ENCODE results near the gene CCDC146.
"Not testable (repeated sequence)": the region's sequence is repeated elsewhere in the genome, so short reads cannot be mapped to it uniquely, and the experiment has no call there.

CCDC146 gene, protein sequence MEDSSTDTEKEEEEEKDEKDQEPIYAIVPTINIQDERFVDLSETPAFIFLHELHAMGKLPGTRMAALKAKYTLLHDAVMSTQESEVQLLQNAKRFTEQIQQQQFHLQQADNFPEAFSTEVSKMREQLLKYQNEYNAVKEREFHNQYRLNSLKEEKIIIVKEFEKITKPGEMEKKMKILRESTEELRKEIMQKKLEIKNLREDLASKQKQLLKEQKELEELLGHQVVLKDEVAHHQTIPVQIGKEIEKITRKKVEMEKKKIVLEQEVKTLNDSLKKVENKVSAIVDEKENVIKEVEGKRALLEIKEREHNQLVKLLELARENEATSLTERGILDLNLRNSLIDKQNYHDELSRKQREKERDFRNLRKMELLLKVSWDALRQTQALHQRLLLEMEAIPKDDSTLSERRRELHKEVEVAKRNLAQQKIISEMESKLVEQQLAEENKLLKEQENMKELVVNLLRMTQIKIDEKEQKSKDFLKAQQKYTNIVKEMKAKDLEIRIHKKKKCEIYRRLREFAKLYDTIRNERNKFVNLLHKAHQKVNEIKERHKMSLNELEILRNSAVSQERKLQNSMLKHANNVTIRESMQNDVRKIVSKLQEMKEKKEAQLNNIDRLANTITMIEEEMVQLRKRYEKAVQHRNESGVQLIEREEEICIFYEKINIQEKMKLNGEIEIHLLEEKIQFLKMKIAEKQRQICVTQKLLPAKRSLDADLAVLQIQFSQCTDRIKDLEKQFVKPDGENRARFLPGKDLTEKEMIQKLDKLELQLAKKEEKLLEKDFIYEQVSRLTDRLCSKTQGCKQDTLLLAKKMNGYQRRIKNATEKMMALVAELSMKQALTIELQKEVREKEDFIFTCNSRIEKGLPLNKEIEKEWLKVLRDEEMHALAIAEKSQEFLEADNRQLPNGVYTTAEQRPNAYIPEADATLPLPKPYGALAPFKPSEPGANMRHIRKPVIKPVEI

DNA sequence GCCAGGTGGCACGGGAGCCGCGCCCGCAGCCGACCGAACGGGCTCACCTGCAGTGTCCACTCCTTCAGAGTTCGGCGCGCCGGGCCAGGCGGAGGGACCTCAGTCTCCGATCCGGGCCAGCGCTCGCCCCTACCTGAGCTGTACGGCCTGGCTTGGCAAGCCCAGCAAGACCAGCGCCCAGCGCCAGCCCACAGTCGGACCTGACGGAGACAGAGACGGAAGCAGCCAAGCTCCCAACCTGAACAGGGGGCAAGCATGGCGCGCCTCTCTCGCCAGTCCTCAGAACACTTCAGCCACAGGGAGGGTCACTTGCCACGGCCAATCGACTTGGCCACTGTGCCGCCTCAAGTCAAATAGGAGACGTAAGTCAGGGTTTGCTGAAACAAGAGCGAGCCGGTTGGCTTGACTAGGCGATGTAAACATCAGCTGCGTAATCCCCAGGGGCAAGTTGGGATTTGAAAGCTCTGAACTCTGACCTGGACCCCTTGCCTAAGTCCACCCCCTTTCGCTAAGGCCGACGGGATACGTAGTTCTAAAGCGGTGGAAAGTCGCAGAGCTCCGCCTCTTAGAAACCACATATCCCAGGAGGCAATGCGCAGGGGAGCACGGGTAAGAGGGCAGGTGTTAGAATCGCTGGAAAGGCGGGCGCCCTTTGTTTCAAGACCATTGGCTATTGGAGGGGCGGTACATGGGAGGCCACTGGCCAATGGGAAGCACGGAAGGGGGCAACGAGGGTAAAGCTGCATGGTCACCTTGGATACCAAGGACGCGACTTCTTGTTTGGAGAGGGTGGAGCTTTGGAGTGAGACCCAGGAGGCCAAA is at the start of gene CCDC146:
CCDC146 (plus strand) TSS at position 756 of the 822 bp plus-strand sequence. CDS start 45,054 bp downstream, outside the sequence.
- peak; percentile 5 for DNase-seq

DNA sequence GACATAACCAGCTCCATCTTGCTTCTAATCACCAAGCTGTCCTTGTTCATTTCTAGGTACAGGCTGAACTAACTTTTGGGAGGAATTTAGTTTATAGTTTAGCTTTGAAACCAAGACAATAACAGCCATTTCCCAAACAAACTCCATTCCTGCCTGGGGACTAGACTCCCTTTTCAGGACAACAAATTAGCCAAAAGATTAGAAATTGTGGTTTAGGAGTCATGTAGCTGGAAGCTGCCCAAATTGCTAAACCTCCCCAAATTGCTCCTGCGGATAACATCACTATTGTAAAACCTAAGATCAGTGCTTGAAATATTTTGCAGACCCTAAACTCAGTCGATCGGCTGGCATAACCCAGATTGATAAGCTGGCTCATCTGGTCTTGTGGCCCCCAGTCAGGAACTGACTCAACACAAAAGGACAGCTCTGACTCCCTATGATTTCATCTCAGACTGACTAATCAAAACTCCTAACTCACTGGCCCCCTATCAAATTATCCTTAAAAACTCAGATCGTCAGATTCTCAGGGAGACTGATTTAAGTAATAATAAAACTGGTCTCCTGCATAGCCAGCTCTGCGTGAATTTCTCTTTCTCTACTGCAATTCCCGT is 47.5 kb upstream of the CCDC146 start:
- DNase-seq: not testable (repeated sequence)

DNA sequence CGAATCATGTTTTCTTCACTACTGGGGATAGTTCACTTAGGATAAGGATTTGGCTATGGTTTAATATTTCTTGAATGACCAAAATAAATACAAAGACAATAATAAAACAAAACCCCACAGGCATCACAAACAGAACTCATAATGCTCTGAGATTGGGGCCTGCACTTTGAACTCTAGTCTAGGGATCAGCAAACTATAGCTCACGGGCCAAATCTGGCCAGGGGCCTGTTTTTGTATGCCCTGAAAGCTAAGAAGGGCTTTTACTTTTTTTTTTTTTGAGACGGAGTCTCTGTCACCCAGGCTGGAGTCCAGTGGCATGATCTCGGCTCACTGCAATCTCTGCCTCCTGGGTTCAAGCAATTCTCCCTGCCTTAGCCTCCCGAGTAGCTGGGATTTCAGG is 45.4 kb upstream of the CCDC146 start:
- not testable (repeated sequence) for DNase-seq

DNA sequence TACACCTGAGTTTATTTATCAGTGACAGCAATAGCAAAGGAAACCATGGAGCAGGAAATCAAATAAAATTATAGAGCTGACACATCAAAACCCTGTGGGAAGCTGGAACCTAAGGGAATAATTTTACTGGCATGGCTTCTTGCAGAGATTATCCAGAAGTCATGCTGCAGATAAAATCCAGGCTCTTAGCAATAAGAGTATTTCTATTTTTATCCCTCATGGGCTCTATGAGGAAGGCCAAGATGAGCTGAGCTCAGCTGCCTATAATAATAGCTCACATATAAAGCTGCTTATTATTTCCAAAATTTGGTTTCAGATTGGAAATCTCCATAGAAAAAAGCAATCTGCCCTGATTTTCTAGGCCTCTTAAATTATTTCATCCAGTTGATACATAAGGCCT is 43.3 kb upstream of the CCDC146 start:
- DNase-seq: not testable (repeated sequence)

DNA sequence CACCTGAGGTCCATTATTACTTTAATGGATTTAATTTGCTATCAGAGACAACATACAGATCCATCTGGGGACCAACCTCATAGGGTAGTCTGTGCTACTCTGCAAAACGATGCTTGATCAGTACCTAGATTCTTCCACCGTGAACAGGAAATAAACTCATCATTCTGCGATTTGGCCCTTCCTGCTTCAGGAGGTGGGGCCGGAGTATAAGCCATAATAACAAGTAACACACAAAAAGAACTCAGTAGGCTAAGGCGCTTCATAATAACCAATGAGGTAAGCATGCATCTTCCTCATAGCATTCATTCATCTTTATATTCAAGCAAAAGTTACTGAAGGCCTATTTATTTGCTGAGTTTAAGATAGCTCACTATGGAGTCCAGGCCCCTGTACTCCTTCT is 42.8 kb upstream of the CCDC146 start:
- DNase-seq: not testable (repeated sequence)

DNA sequence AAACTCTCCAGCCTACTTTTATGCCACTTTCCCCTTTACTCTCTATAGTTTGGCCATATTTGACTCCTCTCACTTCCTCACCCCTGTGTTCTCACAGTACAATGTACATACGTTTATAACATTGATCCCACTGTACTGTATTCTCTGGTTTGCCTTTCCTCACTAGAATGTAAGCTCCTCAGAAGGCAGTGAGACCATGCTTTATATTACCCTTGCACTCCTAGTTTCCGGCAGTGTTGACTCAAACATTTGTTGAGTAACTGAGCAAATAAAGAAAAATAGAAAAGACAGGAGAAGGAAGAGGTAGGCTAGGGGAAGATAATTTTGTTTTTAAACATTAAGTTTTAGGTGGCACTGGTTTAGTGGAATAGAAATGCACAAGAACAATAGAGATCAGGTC is 42.2 kb upstream of the CCDC146 start:
- not testable (repeated sequence) for DNase-seq

DNA sequence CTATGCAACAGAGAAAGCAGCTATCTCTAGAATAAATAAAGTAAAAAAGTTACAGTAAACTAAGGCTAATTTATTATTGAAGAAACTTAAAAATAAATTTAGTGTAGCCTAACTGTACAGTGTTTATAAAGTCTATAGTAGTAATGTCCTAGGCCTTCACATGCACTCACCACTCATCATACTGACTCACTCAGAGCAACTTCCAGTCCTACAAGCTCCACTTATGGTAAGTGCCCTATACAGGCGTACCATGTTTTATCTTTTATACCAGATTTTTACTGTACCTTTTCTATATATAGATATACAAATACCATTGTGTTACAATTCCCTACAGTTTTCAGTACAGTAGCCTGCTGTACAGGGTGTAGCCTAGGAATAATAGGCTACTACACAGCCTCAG is 40.2 kb upstream of the CCDC146 start:
- DNase-seq: not testable (repeated sequence)

DNA sequence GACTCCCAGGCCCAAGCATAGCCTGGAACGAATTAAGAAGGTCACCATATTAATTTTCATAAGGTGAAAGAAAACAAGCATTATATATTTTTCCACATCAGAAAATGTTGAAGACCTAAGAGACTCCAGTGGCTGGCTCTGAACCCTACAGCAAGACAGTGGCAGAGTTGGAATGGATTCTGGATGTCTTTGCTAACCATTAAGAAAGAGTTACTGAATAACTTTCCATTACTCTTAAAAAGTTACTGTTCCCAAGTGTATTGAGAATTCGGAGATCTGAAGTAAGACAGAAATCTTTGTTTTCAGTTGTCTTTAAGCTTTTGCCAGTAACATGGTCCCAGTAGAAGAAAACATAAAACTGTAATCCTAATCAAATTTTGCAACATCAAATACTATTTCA is 30.1 kb upstream of the CCDC146 start:
- DNase-seq: not testable (repeated sequence)

DNA sequence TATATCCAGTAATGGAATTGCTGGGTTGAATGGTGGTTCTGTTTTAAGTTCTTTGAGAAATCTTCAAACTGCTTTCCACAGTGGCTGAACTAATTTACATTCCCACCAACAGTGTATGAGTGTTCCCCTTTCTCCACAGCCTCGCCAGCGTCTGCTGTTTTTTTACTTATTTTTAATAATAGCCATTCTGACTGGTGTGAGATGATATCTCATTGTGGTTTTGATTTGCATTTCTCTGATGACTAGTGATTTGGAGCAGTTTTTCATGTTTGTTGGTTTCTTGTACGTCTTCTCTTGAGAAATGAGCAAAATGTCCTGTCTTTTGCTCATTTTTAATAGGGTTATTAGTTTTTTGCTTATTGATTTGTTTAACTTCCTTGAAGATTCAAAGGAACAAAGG is 21.9 kb upstream of the CCDC146 start:
- not testable (repeated sequence) for DNase-seq

DNA sequence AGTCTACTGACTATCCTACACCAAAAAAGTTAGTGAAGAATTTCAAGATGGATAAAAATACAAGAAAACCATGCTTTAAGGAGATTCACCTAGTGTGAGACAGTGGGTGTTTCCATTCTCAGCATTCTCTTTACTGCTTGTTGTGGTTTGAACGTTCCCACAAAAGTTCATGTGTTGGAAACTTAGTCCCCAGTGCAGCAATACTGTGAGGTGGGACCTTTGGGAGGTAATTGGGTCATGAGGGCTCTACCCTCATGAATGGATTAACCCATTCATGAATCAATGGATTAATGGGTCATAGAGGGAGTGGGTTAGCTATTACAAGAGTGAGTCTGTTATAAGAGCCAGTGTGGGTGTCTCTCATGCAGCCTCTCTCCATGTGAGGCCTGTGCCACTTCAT is 21.2 kb upstream of the CCDC146 start:
- not testable (repeated sequence) for DNase-seq

DNA sequence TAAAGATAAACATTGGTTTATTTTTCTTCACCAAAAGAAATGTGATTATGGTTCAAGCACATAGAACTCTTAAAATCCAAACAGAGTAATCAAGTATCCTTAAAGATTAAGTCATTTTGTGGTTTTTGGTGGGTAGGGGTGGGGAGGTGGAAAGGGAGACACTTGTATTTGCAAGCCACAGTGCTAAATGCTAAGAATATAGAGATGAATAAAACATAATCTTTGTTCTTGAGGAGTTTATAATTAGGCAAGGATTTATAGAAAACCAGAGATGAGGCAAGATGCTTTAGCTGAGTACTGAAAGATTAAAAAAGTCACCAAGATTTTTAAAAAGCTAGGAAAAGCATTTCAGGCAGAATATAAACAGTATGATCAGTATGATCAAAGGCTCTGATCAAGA is 19.7 kb upstream of the CCDC146 start:
- not testable (repeated sequence) for DNase-seq

DNA sequence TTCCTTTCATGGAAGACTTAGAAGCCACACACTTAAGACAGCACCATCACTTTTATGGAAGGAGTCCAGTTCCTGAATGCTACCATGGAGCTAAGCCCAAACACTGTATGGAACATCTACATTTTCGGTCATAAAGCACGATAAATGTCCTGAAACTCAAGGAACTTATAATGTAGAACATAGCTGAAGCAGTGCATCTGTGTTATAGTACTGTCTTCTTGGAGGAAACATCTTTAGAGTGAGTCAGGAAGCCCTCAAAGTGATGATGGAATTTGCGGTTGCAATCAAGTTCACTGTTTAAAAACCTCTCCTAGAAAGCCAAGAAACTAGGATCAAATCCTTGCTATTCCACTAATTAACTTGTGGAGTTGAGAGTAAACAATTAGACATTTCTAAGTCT is 16.5 kb upstream of the CCDC146 start:
- not testable (repeated sequence) for DNase-seq

DNA sequence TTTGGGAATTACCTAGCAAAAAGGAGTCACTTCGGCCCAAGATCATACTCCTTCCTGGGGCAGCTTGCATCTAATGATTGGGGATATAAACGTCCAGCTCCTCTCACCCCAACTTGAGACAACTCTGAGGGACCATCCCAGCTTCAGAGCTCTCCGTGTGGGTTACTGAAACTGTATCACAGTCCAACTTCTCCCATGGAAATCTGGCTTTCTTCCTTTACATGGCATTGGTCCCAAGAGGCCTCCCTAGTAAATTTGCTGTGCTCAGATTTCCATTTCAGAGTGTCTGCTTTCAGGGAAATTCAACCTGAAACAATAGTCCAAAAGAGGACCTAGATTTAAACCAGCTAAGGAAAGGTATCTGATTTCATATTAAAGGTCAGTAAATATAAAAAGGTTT is 14.8 kb upstream of the CCDC146 start:
- not testable (repeated sequence) for DNase-seq

DNA sequence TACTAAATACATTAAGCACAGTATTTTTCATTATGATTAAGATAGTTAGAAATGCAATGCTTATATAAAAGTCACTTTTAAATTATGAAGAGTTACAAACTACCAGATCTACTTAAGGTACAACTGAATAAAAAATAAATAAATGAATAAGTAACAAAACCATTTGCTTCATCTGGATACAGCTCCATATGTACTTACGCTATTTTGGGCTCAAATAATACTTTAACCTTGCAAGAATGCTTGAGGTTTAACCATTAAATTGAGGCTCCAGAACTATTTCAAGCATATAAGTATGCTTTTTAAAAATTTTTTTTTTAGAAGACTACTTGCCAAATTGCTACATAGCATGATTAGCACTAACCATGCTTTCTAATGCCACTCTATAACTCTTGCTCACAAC is 14.1 kb upstream of the CCDC146 start:
- DNase-seq: not testable (repeated sequence)

DNA sequence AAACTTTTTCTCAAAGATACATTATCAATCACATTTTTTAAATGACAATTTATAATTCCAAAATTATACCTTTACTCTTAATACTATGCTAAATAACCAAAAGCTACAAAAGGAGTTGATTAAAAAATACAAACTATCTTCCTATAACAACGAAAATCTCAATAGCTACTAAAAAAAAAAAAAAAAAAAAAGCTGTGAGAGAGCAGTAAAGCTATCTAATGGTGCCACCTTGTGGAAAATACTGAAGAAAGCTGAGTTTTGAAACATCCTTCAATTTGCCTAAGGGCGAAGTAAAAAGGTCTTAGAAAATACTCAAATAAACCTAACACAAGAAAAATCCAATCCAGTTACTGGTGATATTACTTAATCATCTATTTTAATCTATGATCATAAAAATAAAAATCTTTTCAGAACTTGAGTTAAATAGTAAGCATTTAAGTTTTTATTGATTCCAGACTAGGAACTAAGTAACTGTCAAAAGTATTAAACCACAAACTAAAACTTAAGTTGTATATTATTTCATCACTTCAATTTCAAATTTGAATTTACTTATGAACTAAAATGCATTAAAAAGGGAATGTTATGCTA is 9.6 kb upstream of the CCDC146 start:
- DNase-seq: not testable (repeated sequence)

DNA sequence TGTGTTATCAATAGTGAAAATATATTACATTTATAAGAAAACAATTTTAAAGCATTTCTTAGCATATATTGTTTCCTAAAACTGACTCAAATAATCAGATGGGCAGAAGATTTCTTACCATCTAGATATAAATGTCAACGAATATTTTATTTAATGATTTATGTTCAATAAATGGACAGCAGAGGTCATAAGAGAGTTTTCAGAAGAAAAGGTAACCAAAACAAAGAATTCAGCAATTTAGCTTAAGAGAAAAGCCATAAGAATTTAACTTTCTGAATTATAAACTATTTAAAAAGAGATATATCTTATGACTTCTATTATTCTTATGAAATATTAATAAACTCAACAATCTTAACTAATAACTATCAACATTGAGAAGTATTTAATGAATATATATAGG is 3.1 kb downstream of the CCDC146 start:
- DNase-seq: not testable (repeated sequence)

DNA sequence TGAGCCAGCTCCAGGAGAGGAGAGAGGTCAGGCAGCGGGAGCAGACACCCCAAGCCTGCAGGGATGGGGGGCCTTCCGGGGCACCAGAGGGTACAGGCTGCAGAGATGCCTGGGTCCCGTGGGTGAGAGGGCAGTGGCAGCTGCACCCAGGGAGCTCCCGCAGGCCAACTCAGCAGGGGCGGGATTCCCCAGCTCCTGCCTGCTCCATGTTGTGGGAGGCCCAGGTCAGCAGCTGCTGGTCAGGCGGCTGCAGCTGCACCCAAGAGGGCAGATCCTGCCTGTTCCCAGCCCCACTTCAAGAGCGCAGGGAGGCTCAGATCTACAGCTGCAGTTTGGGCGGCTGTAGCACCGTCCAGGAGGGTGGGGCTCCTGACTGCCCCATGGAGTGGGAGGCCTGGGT is 4.6 kb downstream of the CCDC146 start:
- not testable (repeated sequence) for DNase-seq

DNA sequence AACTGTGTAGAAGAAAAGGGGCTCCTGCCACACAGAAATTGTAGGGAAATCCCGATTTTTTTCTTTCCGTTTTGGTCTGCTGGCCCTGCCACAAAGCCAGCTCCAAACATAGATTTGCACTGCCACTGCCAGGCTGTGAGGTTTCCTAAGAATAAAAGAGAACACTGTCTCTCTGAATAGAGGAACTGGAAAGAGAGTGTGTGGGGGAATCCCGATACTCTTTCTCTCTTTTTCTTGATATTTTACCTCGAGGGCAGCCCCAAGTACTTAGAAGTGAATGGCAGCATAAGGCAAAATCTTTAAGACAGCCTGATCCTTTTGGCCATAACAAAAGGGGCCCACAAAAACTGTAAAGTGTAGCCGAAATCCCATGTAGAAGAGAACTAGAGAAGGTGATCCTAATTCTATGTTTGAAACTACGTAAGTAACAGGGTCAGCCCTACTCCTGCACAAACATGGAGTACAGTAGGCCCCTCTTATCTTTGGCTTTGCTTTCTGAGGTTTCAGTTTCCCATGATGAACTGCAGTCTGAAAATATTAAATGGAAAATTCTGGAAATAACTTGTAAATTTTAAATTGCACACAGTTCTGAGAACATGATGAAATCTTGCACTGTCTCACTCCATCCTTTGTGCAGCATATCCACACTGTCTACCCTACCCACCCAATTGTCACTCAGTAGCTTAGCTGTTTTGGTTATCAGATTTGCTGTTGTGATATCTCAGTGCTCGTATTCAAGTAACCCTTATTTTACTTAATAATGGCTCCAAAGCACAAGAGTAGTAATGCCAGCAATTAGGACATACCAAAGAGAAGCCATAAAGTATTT is 6.4 kb downstream of the CCDC146 start:
- not testable (repeated sequence) for DNase-seq

DNA sequence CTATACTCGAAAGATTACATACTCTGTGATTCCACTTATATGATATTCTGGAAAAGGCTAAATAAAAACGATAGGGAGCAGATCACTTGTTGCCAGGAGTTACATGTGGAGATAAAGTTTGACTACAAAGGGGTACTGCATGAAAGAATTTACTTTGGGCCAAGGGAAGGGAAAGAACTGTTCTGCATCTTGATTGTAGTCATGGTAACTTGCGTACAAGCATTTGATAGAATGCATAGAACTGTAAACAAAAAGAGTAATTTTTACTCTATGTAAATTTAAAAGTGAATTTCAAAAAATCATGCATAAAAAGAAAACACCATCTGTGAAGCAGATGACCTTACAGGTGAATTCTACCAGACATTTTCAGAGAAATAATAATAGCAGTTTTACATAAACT is 9.4 kb downstream of the CCDC146 start:
- DNase-seq: not testable (repeated sequence)

DNA sequence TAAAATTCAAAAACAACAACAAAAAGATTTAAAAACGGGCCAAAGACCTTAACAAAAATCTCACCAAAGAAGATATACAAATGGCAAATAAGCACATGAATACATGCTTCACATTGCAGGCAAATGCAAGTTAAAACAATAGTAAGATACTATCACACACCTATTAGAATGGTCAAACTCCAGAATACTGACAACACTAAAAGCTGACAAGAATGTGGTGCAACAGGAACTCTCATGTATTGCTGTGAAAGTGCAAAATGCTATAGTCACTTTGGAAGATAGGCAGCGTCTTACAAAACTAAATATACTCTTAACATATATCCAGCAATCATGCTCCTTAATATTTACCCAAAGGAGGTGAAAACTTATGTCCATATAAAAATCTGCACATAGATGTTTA is 16.3 kb downstream of the CCDC146 start:
- DNase-seq: not testable (repeated sequence)

DNA sequence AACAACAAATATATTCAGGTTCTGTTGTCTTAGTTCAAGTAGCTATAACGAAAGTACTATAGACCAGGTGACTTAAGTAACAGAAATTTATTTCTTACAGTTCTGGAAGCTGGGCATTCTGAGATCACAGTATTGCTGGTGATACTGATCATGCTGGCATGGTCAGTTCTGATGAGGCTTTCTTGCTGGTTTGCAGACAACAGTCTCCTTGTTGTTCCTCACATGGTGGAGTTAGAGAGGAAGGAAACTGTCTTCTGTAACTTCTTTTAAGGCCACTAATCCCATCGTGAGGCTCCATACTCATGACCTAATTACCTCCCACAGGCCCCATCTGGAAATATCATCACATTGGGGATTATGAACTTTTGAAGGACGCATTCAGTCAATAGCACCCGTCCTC is 17.9 kb downstream of the CCDC146 start:
- not testable (repeated sequence) for DNase-seq
